ENCODE results near the gene UNC13D. TPM values are rescaled to one million over a fixed set of nuclear protein-coding genes. Genes with fewer than 3 reads are reported as not detected.

The UNC13D gene
- total and polyA plus RNA-seq, 10 donors = 36.4 to 187 (median 120) TPM

Small RNA genes lying within 50 kb of the gene (microRNA-seq; reads per million reads assigned to microRNA genes)
- 0.28 to 2.1 (median 0.72) reads per million in 3 donors for gene MIR4738

Other genes starting within 250 kb of the UNC13D start
- 1 to 10 TPM; 2.1 to 5.1 (median 3.4) TPM for gene SMIM5, start 211.0 kb downstream of the UNC13D start, total RNA-seq
- gene SMIM5, start 211.0 kb downstream of the UNC13D start, polyA plus RNA-seq = 1 to 10 TPM; 3.0 to 4.7 (median 4.7) TPM
- 10 to 100 TPM; 25.7 to 51.0 (median 37.6) TPM for gene RECQL5, start 177.2 kb downstream of the UNC13D start, total RNA-seq
- gene RECQL5, start 177.2 kb downstream of the UNC13D start, polyA plus RNA-seq = 10 to 100 TPM; 28.2 to 48.8 (median 47.4) TPM
- 100 to 1,000 TPM in 3 of 7 donors, 10 to 100 TPM in 4; 71.6 to 110 (median 82.1) TPM for gene SAP30BP, start 177.1 kb downstream of the UNC13D start, total RNA-seq
- gene SAP30BP, start 177.1 kb downstream of the UNC13D start, polyA plus RNA-seq = 10 to 100 TPM; 53.8 to 76.7 (median 70.4) TPM
- gene ITGB4, start 122.9 kb downstream of the UNC13D start, total RNA-seq = 100 to 1,000 TPM in 3 of 7 donors, 10 to 100 TPM in 4; 80.4 to 205 (median 90.1) TPM
- gene ITGB4, start 122.9 kb downstream of the UNC13D start, polyA plus RNA-seq = 10 to 100 TPM; 16.6 to 49.9 (median 30.1) TPM
- 10 to 100 TPM; 23.5 to 45.1 (median 33.5) TPM for gene GALK1, start 79.2 kb downstream of the UNC13D start, total RNA-seq
- 10 to 100 TPM; 34.2 to 45.9 (median 37.0) TPM for gene GALK1, start 79.2 kb downstream of the UNC13D start, polyA plus RNA-seq
- gene UNK, start 59.6 kb downstream of the UNC13D start, total RNA-seq = 10 to 100 TPM; 35.4 to 53.8 (median 48.6) TPM
- 10 to 100 TPM; 19.0 to 41.9 (median 25.8) TPM for gene UNK, start 59.6 kb downstream of the UNC13D start, polyA plus RNA-seq
- 100 to 1,000 TPM in 4 of 7 donors, 10 to 100 TPM in 3; 46.7 to 144 (median 125) TPM for gene WBP2, start 10.9 kb upstream of the UNC13D start, total RNA-seq
- gene WBP2, start 10.9 kb upstream of the UNC13D start, polyA plus RNA-seq = 100 to 1,000 TPM in 1 of 3 donors, 10 to 100 TPM in 2; 70.2 to 104 (median 74.1) TPM
- gene TRIM47, start 34.2 kb upstream of the UNC13D start, total RNA-seq = 10 to 100 TPM; 30.8 to 73.8 (median 38.5) TPM
- gene TRIM47, start 34.2 kb upstream of the UNC13D start, polyA plus RNA-seq = 10 to 100 TPM; 28.1 to 42.0 (median 28.4) TPM
- gene TRIM65, start 52.5 kb upstream of the UNC13D start, total RNA-seq = 10 to 100 TPM; 20.0 to 26.5 (median 23.5) TPM
- 10 to 100 TPM in 2 of 3 donors, 1 to 10 TPM in 1; 9.0 to 28.2 (median 11.6) TPM for gene TRIM65, start 52.5 kb upstream of the UNC13D start, polyA plus RNA-seq
- 10 to 100 TPM; 40.1 to 90.6 (median 74.7) TPM for gene MRPL38, start 60.5 kb upstream of the UNC13D start, total RNA-seq
- gene MRPL38, start 60.5 kb upstream of the UNC13D start, polyA plus RNA-seq = 10 to 100 TPM; 59.3 to 90.3 (median 80.8) TPM
- gene FBF1, start 96.6 kb upstream of the UNC13D start, total RNA-seq = 10 to 100 TPM in 4 of 7 donors, 1 to 10 TPM in 3; 7.7 to 16.0 (median 10.3) TPM
- gene FBF1, start 96.6 kb upstream of the UNC13D start, polyA plus RNA-seq = 10 to 100 TPM in 1 of 3 donors, 1 to 10 TPM in 2; 5.2 to 14.4 (median 7.3) TPM
- 10 to 100 TPM; 36.0 to 60.2 (median 45.9) TPM for gene ACOX1, start 134.8 kb upstream of the UNC13D start, total RNA-seq
- 1 to 10 TPM; 6.3 to 9.8 (median 6.8) TPM for gene ACOX1, start 134.8 kb upstream of the UNC13D start, polyA plus RNA-seq
- 10 to 100 TPM in 5 of 7 donors, 1 to 10 TPM in 2; 6.0 to 20.8 (median 13.4) TPM for gene TEN1, start 134.8 kb upstream of the UNC13D start, total RNA-seq
- gene TEN1, start 134.8 kb upstream of the UNC13D start, polyA plus RNA-seq = 10 to 100 TPM; 25.7 to 38.7 (median 34.8) TPM
- 10 to 100 TPM in 2 of 7 donors, 1 to 10 TPM in 5; 6.7 to 12.0 (median 7.1) TPM for gene CDK3, start 156.5 kb upstream of the UNC13D start, total RNA-seq
- gene CDK3, start 156.5 kb upstream of the UNC13D start, polyA plus RNA-seq = 10 to 100 TPM; 13.8 to 39.8 (median 31.2) TPM
- under 1 TPM in 4 of 7 donors, not detected in 3; 0.06 to 0.56 (median 0.20) TPM for gene EVPL, start 182.9 kb upstream of the UNC13D start, total RNA-seq
- under 1 TPM; 0.04 to 0.29 (median 0.05) TPM for gene EVPL, start 182.9 kb upstream of the UNC13D start, polyA plus RNA-seq
- 10 to 100 TPM; 39.4 to 62.0 (median 56.1) TPM for gene SRP68, start 228.1 kb upstream of the UNC13D start, total RNA-seq
- 10 to 100 TPM; 24.5 to 40.9 (median 26.8) TPM for gene SRP68, start 228.1 kb upstream of the UNC13D start, polyA plus RNA-seq
- gene GALR2, start 230.4 kb upstream of the UNC13D start, total RNA-seq = under 1 TPM in 3 of 7 donors, not detected in 4; 0.26 to 0.93 (median 0.51) TPM
- gene GALR2, start 230.4 kb upstream of the UNC13D start, polyA plus RNA-seq = under 1 TPM in 1 of 3 donors, not detected in 2; 0.06 TPM
- under 1 TPM in 2 of 7 donors, not detected in 5; 0.17 to 0.27 TPM for gene ZACN, start 234.8 kb upstream of the UNC13D start, total RNA-seq
- 1 to 10 TPM; 1.0 to 1.9 (median 1.4) TPM for gene ZACN, start 234.8 kb upstream of the UNC13D start, polyA plus RNA-seq